Testis (tissue), 2 donors: ENCODE measurements around the gene TAF8.

Experiments
- POLR2A ChIP-seq: fragments of 450-650 bp; IDR thresholded peaks from one replicate; pipeline ENCODE4 v1.6.1; 2017; ENCODE audit warnings: antibody characterized with exemption, mild to moderate bottlenecking, moderate library complexity
- TF ChIP-seq, protein P1 (sequence below), 3 experiments: fragments of 450-650 bp in 2 of 3; fragments of 200-600 bp in 1 of 3; sonication (generic) in 1 of 3; IDR thresholded peaks; one replicate each; pipeline ENCODE4 v1.5.1; 2016 to 2019; ENCODE audit warnings: antibody characterized with exemption in 3 of 3, mild to moderate bottlenecking in 2 of 3, moderate library complexity in 1 of 3

GRCh38 chr6:42101186-42101657 is 50.9 kb downstream of the TAF8 start:
- TF ChIP-seq, protein P1, sequence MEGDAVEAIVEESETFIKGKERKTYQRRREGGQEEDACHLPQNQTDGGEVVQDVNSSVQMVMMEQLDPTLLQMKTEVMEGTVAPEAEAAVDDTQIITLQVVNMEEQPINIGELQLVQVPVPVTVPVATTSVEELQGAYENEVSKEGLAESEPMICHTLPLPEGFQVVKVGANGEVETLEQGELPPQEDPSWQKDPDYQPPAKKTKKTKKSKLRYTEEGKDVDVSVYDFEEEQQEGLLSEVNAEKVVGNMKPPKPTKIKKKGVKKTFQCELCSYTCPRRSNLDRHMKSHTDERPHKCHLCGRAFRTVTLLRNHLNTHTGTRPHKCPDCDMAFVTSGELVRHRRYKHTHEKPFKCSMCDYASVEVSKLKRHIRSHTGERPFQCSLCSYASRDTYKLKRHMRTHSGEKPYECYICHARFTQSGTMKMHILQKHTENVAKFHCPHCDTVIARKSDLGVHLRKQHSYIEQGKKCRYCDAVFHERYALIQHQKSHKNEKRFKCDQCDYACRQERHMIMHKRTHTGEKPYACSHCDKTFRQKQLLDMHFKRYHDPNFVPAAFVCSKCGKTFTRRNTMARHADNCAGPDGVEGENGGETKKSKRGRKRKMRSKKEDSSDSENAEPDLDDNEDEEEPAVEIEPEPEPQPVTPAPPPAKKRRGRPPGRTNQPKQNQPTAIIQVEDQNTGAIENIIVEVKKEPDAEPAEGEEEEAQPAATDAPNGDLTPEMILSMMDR (IDR thresholded peaks at IDR 0.05) = no peak
- TF ChIP-seq POLR2A = no peak
